HG02763 (cell line): ENCODE results near the gene PCNA.

Experiments
- ATAC-seq: cut with Tn5 transposase; IDR thresholded peaks from one replicate; pipeline ENCODE4 v1.9.1; 2021; ENCODE audit warnings: mild to moderate bottlenecking, moderate library complexity; ENCODE audit not compliant: unreplicated experiment

The PCNA gene

DNA sequence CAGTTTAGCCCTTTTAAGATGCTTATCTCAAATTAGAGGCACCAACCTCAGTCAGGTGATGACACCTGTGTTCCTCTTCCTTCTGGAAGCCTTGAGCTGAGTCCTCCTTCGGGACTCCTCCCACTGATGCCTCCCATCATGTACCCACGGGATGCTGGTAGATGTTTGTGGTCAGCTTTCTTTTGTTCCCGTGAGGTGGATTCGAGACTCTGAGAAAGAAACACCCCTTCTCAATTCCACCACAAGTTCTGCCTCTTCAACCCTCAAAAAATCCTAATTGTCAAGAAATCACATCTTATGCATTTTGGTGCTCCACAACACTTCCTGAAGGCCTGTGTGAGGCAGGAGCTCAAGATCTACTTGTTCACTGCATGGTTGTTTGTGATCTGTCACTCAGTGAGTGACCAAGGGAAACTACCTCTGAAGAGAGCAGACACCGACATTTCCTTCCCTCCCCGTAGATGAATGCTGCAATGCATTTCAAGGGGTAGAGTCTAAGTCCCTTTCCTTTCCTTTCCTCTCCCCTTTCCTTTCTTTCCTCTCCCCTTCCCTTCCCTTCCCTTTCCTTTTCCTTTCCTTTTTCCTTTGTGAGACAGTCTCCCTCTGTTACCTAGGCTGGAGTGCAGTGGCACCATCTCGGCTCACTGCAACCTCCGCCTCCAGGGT lies 50.5 kb downstream of the PCNA start:
- no peak for ATAC-seq

DNA sequence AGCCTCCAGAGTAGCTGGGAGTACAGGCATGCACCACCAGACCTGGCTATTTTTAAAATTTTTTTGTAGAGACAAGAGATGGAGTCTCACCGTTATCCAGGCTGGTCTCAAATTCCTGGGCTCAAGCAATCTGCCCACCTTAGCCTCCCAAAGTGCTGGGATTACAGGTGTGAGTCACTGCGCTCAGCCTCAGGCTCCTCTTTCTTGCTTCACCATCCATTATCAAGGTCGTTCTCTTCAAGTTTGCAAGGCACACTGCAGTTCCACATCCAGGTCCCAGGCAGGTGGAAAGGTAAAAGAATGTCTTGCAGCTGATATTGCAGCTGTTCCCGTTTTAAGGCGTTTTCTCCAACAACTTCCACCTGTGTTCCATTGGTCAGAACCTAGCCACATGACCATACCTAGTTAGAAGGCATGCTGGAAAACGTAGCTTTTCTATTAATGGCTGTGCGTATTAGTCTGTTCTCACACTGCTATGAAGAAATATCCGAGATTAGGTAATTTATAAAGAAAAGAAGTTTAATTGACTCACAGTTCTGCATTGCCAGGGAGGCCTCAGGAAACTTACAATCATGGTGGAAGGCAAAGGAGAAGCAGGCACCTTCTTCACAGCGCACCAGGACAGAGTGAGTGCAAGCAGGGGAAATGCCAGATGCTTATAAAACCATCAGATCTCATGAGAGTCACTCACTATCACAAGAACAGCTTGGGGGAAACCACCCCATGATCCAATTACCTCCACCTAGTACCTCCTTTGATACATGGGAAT lies 51.7 kb downstream of the PCNA start:
- no peak for ATAC-seq

DNA sequence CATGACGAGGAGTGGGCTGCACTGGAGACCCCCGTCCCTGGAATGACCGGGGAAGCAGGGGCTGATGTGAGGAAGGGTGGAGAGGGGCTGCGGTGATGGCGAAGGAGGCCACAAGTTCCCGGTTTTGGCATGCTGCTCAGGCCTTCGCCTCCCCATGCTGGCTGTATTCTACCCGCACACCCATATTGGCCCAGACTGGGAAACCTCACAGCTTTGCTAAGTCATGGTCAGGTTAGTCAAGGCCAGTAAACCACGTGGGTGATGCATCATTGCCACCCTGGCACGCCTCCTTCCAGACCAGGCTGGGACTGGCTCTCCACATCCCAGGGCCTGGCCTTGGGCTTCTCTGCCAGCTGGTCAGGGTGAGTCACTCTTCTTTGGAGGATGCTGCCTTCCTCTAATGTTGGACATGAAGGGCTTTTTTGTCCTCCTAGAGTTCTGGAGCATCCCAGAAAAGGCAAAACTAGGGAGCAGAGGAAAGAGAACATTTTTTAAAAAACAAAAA lies 53.8 kb downstream of the PCNA start:
- no peak for ATAC-seq

- ATAC-seq = no peak
Measured at GRCh38 chr20:5065166-5065878, 54.4 kb downstream of the PCNA start.
